COR-L47 (cell line): Measurements from ENCODE around the gene AGBL4.

Source experiments
- DNase-seq: peaks from one replicate; lab custom pipeline; 2025; lab: John Stamatoyannopoulos, UW

AGBL4 gene

GRCh38 chr1:48679859-48680258 lies 1343.9 kb downstream of the AGBL4 start:
- no peak for DNase-seq

- no peak for DNase-seq
These were observed 1344.8 kb downstream of the AGBL4 start for GRCh38 chr1:48678710-48679505.

GRCh38 chr1:48677306-48678287 lies 1346.2 kb downstream of the AGBL4 start:
- peak; percentile 74 for DNase-seq

- no peak for DNase-seq
These were observed 1346.9 kb downstream of the AGBL4 start for GRCh38 chr1:48676822-48677221.

- DNase-seq = no peak
These were observed 1347.4 kb downstream of the AGBL4 start for GRCh38 chr1:48676376-48676775.

- DNase-seq = no peak
These were observed 1348.5 kb downstream of the AGBL4 start for GRCh38 chr1:48675251-48675650.

GRCh38 chr1:48674641-48675040 lies 1349.1 kb downstream of the AGBL4 start:
- DNase-seq = no peak

- no peak for DNase-seq
These were observed 1350.2 kb downstream of the AGBL4 start for GRCh38 chr1:48673332-48674105.

GRCh38 chr1:48671578-48671977 lies 1352.2 kb downstream of the AGBL4 start:
- DNase-seq = no peak

GRCh38 chr1:48670234-48671020 lies 1353.3 kb downstream of the AGBL4 start:
- DNase-seq = peak; percentile 15

- DNase-seq = no peak
These were observed 1355.4 kb downstream of the AGBL4 start for GRCh38 chr1:48668339-48668738.

- DNase-seq = no peak
These were observed 1356.0 kb downstream of the AGBL4 start for GRCh38 chr1:48667782-48668181.

- no peak for DNase-seq
These were observed 1357.9 kb downstream of the AGBL4 start for GRCh38 chr1:48665708-48666407.

- peak; percentile 60 for DNase-seq
These were observed 1361.9 kb downstream of the AGBL4 start for GRCh38 chr1:48661726-48662463.

GRCh38 chr1:48659801-48660200 lies 1364.0 kb downstream of the AGBL4 start:
- no peak for DNase-seq

- no peak for DNase-seq
These were observed 1366.3 kb downstream of the AGBL4 start for GRCh38 chr1:48657413-48657812.

GRCh38 chr1:48654606-48655210 lies 1369.0 kb downstream of the AGBL4 start:
- DNase-seq = peak; percentile 31

GRCh38 chr1:48652334-48652733 lies 1371.4 kb downstream of the AGBL4 start:
- DNase-seq = no peak

- DNase-seq = no peak
These were observed 1373.9 kb downstream of the AGBL4 start for GRCh38 chr1:48649880-48650279.
